Measurements from ENCODE around the gene OR7C1.
"Not testable (repeated sequence)": the region's sequence is repeated elsewhere in the genome, so short reads cannot be mapped to it uniquely, and the experiment has no call there.

GRCh38 chr19:14783410-14783998, 51.5 kb downstream of the OR7C1 start:
- not testable (repeated sequence) for TF ChIP-seq YY1 (IDR thresholded peaks at IDR 0.05; ENCODE audit: insufficient read depth, insufficient read length); SUZ12 (IDR thresholded peaks at IDR 0.05; ENCODE audit: extremely low read depth, insufficient read depth, insufficient read length)

Data from NT2/D1 (cell line).